Activated CD4-positive, CD25-positive, alpha-beta regulatory T cell treated with anti-CD3 and anti-CD28 coated beads, Interleukin-2, amount 50 U/mL, for 24 hours (primary cell): ENCODE data around the gene MCU.
"Not testable (repeated sequence)": the region's sequence is repeated elsewhere in the genome, so short reads cannot be mapped to it uniquely, and the experiment has no call there.

Experiments
- ATAC-seq, 2 donors: fragments of 150-1000 bp; cut with Tn5 transposase; one replicate each; pipeline ENCODE4 v1.10.0; 2021; ENCODE audit warnings: mild to moderate bottlenecking in 1 of 2, moderate library complexity in 1 of 2

MCU gene

GRCh38 chr10:72688208-72688651 is 3.7 kb upstream of the MCU start:
- no peak for ATAC-seq

- no peak for ATAC-seq
These were observed 2.3 kb upstream of the MCU start for GRCh38 chr10:72689660-72690059.

DNA sequence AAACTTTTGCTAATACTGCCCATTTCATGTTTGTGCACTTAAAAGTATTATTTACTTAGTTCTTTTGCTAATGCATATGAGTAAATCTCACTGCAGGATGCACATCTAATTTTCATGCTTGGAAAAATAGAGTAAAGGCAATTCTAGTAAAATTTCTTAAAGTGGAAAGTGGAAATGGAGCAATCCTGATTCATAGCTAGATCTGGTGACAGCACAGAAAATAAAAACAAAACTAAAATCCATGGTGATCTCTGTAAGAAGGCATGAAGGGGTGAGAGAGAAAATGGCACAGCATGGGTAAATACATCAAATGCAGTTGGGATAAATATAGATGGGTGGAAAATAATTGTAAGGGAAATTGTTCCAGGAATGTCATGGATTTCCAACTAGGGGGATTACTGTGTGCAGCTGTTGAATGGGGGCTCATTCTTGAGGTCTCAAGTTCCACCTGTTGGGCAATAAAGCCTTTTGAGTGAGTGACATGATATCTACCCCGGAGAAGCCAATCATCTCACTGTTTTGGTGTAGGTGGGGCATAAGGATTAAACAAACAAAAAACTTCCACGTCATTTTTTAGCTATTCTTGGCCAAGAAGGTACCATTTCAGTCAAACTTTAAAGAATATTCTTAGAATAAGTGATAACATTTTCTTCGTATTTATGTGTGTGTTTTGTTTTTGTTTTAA is 1.7 kb upstream of the MCU start:
- ATAC-seq: no peak

DNA sequence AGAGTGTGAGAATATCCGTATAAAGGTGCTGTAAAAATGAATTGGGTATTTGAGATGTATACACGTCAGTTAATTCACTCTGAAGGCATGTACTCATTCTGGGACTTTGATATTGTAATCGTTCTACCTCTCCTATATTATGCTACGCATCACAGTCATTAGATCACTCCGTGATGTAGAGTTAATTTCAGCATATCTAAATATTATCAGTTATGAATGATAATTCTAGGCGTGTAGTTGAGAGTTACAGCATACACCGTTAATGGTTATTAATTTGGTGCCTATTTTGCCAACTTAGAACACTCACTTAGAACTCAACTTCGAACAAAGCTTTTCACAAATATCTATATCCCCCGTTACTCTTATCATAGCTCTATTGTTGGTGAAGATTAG is 477 bp upstream of the MCU start:
- no peak for ATAC-seq

DNA sequence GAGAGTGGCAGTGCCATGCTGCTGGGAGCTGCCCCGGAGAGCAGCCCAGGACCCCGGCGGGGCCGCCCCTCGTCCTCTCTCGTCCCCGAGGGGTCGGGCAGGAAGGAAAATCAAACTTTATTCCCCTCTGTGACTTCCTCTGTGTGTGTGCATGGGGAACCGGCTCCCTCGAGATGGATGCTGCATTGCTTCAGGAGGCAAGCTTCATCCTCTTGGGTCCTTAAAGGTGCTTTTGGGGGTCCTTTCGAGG is 726 bp downstream of the MCU start:
- peak in 1 of 2 donors; percentile 27 for ATAC-seq

DNA sequence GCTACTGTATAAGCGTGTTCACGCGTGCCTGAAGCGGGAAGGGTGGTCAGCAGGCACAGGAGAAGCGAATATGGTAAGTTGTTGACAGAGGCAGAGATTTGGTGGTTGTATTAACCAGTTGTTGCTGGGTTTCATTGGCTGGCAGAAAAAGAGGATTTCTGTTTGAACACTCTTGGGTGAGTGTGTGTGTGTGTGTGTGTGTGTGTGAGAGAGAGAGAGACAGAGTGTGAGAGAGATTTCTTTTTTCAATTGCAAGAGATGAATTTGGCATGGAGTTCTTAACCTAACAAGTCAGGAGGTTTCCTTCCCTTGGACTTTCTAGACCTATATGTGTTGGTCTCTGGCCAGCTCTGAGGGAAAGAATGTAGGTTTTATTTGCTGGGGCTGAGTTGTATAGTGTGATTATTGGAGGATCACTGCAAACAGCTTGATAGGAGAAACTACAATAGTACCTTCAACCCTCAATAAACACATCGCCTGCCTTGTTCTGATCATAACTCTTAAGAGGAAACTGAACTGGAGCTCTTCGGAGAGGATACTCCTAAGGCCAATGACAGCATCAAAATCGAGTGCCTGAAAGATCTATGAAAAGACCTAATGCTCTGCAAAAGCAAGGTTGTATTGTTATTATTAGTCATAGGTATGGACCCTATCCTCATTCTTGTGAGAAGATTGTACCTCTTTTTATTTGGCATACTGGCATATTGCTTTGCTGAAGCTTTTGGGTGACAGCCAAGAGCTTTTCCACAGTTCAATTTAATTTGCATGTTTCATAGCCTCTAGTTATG is 1.2 kb downstream of the MCU start:
- no peak for ATAC-seq

DNA sequence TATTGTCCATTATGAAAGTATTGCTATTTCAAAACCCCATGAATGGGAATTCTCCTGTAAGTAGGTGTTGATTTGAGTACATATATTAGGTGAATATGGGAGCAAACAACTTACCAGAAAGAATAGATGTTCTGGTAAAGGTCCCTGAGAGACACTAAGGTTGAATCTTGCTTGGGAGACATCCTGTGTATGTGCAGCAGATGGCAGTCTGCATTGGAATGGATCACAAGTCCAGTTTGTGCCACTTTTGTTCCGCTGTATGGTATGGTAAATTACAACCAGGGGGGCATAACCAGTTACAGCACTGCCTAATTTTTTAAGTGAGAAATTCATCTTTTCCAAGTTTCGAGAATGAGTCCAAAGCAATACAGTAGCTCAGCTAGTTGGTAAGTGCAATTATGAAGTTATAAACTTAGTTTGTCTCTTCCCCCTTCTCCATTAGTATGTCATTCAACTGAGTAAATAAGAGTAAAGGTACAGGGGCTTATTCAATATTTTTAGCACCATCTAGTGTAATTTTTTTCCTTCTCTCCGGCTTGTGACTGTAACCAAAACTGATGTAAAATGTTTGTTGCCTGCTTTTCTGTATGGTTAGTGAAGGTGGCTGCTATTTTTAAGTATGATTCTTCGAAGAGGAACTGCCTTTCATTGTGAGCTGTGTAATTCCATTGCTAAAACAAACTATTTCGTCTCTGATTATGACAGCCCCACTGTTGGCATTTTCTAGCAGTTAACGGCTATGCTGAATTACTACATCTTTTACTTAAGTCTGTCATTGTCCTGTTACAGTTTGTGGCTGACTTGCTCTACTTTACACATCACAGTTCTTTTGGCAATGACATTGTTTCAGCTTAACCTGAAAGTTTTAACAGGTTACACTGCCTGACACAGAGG is 2.8 kb downstream of the MCU start:
- ATAC-seq: no peak

GRCh38 chr10:72695496-72695895 is 3.6 kb downstream of the MCU start:
- no peak for ATAC-seq

- ATAC-seq: no peak
These were observed 5.8 kb downstream of the MCU start for GRCh38 chr10:72697716-72698115.

- not testable (repeated sequence) for ATAC-seq
These were observed 10.5 kb downstream of the MCU start for GRCh38 chr10:72702465-72702864.

DNA sequence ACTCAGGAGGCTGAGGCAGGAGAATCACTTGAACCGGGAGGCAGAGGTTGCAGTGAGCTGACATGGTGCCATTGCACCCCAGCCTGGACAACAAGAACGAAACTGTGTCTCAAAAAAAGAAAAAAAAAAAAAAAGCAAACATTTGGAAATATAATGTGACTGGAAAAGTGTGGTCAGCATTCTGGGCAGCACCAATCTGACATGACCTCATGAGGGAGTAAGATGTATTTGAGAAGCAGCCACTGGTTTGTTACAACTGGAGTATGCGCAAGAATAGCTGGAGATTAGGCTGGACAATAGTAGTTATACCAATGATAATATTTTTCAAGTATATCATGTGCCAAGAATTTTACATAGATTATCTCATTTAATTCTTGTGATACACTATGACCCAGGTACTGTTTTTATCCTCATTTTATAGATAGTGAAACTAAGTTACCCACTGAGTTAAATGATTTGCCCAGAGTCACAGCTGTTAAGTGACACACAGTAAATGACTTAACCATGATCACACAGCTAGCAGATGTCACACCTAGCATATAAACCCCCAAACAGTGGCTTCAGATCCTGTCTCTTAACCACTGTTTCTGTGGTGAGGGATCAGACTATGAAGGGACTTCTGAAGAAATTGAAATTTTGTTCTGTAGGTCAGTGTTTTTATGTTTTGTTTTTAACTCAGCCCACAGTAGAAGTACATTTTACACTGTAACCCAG is 11.1 kb downstream of the MCU start:
- ATAC-seq: peak; percentile 91 to 97

- no peak for ATAC-seq
These were observed 12.2 kb downstream of the MCU start for GRCh38 chr10:72704117-72704516.

DNA sequence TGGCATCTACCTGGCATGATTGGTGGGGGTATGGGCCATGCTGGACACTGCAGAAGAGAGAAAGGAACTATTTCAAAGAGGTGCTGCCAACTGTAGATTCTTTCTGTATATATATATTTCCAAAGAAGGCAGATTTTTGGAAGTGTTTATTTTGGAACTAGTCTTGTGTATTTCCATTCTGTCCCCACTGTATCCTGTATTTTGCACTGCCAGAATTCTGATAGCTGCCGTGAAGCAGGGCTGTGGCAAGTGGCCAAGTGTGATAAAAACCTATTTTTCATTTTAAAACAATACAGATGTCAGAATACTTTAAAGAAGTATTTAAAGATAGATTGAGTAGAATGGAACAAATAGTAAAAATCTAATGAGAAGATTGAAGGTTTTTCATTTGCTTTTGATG is 17.1 kb downstream of the MCU start:
- no peak for ATAC-seq

DNA sequence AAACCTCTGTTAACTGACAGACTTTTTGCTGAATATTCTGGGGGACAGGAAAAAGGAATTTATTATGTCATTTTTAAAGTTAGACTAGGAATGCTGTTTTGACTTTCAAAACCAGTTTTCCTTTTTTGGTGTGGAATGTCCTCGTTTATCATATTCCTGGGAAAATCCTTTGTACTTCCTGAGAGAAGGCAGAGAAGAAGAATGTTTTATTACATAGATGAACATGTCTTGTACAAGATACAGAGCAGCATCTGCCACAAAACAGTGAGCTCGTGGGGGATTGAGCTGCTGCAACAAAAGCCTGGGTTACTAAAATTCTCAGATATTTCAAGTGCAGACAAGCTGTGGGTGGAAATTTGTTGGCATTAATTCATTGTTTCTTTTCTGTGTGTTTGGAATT is 20.2 kb downstream of the MCU start:
- no peak for ATAC-seq

DNA sequence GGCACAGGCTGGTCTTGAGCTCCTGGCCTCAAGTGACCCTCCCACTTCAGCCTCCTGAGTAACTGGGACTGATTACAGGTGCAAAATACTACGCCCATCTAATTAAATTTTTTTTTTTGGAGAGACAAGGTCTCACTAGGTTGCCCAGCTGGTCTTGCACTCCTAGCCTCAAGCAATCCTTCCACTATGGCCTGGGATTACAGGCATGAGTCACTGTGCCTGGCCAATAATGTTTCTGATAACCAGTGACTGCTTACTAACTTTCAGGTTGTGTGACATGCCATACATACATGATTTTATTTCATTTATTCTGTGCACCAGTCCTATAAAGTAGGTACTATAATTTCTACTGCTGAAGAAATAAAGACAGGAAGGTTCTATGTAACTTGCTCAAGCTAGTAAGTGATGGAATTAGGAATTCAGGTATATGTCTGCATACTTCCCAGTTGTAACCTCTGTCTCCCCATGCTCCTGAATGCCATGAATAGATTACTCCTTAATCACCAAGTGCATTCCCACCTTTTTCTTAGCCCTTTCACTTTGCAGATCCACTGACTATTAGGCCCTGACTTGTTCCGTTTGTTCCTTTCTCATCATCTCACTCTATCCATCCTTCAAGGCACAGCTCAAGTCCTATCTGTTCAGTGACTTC is 28.1 kb downstream of the MCU start:
- ATAC-seq: no peak

DNA sequence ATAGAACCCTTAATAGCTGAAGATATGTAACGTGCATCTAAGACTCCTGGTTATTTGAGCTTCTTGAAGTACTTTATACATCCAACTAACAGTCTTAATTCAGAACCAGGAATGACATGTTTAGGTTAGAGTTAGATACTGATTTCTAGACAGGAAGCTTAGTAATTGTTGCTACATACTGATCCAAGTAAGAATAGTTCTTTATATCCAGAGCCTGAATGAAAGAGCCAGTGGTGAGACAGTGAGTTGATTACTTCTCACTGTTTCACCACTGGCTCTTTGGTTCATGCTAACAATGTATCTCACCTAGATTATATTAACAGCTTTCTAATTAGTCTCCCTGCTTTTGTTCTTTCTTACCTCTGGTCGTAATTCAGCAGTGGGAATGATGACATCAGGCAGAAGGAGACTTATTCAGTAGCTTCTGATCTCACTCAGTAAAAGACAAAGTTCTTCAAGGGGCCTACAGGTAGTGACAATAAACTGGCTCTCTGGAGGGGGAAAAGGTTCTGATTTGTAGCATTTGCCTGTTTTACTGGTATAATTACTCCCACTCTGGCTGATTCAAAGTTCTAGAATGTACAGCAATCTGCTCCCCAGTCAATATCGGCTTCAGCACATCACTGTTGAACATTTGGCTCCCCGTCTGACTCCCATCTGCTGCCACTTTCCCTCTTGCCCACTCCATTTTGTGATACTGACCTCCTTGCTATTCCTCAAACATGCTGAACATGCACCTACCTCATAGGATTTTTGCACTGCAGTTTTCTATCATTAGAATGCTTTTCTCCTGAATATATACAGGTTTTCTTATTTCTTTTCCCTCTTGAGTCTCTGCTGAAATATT is 29.1 kb downstream of the MCU start:
- ATAC-seq: no peak

DNA sequence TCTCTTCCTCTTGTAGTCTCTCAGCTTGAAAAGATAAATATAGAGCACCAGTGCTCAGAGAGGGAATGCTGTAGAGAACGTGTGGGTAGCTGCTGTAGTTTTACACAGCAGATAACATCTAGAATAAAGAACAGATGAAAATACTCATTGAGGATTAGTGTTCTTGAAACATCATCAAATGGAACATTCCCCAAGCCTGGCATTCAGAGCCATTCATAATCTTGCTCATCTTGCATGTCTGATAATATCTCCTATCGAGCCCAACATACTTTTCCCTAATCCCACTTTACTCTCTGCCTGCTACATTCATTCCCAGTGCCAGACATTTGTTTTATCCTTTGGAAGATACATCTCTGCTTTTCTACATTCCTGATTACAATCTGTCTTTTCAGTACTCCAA is 35.2 kb downstream of the MCU start:
- no peak for ATAC-seq

GRCh38 chr10:72728462-72728861 is 36.5 kb downstream of the MCU start:
- no peak for ATAC-seq

DNA sequence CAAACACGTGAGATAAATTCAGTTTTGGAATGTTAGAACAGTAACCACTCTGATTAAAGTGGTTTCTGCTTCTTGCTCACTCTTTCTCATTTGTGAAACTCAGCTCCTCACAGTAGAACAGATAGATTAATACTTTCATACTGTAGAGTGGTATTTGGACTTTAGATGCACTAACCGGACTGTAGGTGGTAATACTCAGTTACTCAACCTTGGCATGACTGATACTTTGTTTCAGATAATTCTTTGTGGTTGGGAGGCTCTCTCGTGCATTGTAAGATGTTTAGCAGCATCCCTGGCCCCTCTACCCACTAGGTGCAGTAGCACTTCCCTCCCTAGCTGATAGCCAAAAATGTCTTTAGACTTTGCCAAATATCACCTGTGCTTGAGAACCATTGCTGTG is 37.6 kb downstream of the MCU start:
- peak; percentile 94 to 95 for ATAC-seq

DNA sequence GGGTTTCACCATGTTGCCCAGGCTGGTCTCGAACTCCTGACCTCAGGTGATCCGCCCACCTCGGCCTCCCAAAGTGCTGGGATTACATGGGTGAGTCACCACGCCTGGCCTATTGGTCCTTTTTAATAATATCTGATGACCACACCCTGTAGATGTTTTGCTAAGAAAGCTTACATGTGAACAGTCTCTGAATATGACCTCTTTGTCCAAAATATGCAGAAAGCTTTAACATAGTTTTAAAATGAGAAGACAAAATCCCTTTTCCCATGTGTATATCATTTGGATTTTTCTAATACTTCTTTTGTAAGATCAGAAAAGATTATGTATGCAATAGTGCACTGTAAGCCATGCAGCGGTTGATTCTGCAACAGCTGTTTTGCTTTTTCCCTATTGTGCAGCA is 38.5 kb downstream of the MCU start:
- no peak for ATAC-seq

GRCh38 chr10:72731916-72732419 is 40.0 kb downstream of the MCU start:
- no peak for ATAC-seq
